OCI-LY3 (cell line): ENCODE data around the gene PSMB9.

Source experiments
- H2AFZ ChIP-seq: fragments of 200-600, 300-600 bp; shearing (Covaris generic); 2 replicates; pipeline ENCODE4 v1.6.0; 2014; ENCODE audit warnings: antibody characterized with exemption, low read depth, low read length
- H3K27ac ChIP-seq: fragments of 200-600, 300-600 bp; sonication (generic); 2 replicates; pipeline ENCODE4 v1.5.1; 2014; ENCODE audit warnings: mild to moderate bottlenecking, low read length, moderate library complexity, mixed read lengths
- H3K27me3 ChIP-seq: fragments of 200-600, 300-600 bp; sonication (generic); 2 replicates; pipeline ENCODE4 v1.6.1; 2014; ENCODE audit warnings: low read depth, low read length, mixed read lengths
- H3K36me3 ChIP-seq: fragments of 200-600, 300-600 bp; sonication (generic); replicated peaks from 2 replicates; pipeline ENCODE3; 2014; ENCODE audit warnings: low read depth, low read length, mixed read lengths
- H3K4me1 ChIP-seq: fragments of 300-600, 200-600 bp; sonication (generic); 2 replicates; pipeline ENCODE4 v1.6.1; 2014; ENCODE audit warnings: low read length, mixed read lengths
- H3K4me2 ChIP-seq: fragments of 200-600, 300-600 bp; sonication (generic); 2 replicates; pipeline ENCODE4 v1.6.1; 2014; ENCODE audit warnings: low read length, mixed read lengths
- H3K4me3 ChIP-seq: fragments of 300-600, 200-600 bp; sonication (generic); 2 replicates; pipeline ENCODE4 v1.5.1; 2014; ENCODE audit warnings: antibody characterized with exemption, mild to moderate bottlenecking, low read length, moderate library complexity
- H3K79me2 ChIP-seq: fragments of 300-600, 200-600 bp; shearing (Covaris generic); 2 replicates; pipeline ENCODE4 v1.6.1; 2014; ENCODE audit warnings: mild to moderate bottlenecking, low read length, mixed read lengths
- H3K9ac ChIP-seq: fragments of 300-600, 200-600 bp; shearing (Covaris generic); 2 replicates; pipeline ENCODE4 v1.6.0; 2014; ENCODE audit warnings: mild to moderate bottlenecking, low read length, moderate library complexity
- H3K9me3 ChIP-seq: fragments of 200-600, 300-600 bp; shearing (Covaris generic); 2 replicates; pipeline ENCODE4 v1.6.1; 2014; ENCODE audit warnings: low read length, mixed read lengths; ENCODE audit not compliant: insufficient read depth
- H4K20me1 ChIP-seq: fragments of 200-600, 300-600 bp; sonication (generic); 2 replicates; pipeline ENCODE4 v1.6.1; 2016; ENCODE audit warnings: low read length, mixed read lengths; ENCODE audit not compliant: insufficient read depth
- CTCF ChIP-seq: fragments of 200-600, 300-600 bp; sonication (generic); IDR thresholded peaks from 2 replicates; pipeline ENCODE4 v1.5.1; 2014; ENCODE audit warnings: antibody characterized with exemption, low read length, low read depth
- EZH2phosphoT487 ChIP-seq: fragments of 200-600 bp; shearing (Covaris generic); IDR thresholded peaks from 2 replicates; pipeline ENCODE4 v1.6.1; 2018; ENCODE audit warnings: antibody characterized with exemption, mixed run types, low read depth

The PSMB9 gene

GRCh38 chr6:32858194-32858593 is 4.2 kb downstream of the PSMB9 start:
- Histone ChIP-seq H3K79me2 (peaks cover 23% of the 10 kb centered on the region), H3K9ac (no peak overlapping the region), H3K4me1 (peaks cover 18% of the 10 kb centered on the region), H3K27me3 (no peaks in the 10 kb centered on the region), H4K20me1 (no peaks in the 10 kb centered on the region), H3K9me3 (no peaks in the 10 kb centered on the region), H2AFZ (no peak overlapping the region), H3K27ac (no peak overlapping the region), H3K36me3 (peaks cover 20% of the 10 kb centered on the region), H3K4me2 (no peak overlapping the region), H3K4me3 (no peak overlapping the region)
- TF ChIP-seq EZH2phosphoT487, result no peak
- no peak for TF ChIP-seq CTCF

GRCh38 chr6:32860674-32861073 is 6.7 kb downstream of the PSMB9 start:
- Histone ChIP-seq H3K4me2 (no peak overlapping the region), H3K27ac (no peak overlapping the region), H4K20me1 (no peaks in the 10 kb centered on the region), H3K9me3 (no peaks in the 10 kb centered on the region), H3K9ac (no peak overlapping the region), H2AFZ (no peak overlapping the region), H3K4me3 (no peak overlapping the region), H3K27me3 (no peaks in the 10 kb centered on the region), H3K79me2 (peaks cover 7% of the 10 kb centered on the region), H3K4me1 (peaks cover 22% of the 10 kb centered on the region), H3K36me3 (peaks cover 20% of the 10 kb centered on the region)
- TF ChIP-seq CTCF (no peak), EZH2phosphoT487 (no peak)

- H3K4me1 ChIP-seq, result peaks cover 40% of the 10 kb centered on the region
- no peak overlapping the region for H2AFZ ChIP-seq
- peaks cover 8% of the 10 kb centered on the region for H3K36me3 ChIP-seq
- H3K79me2 ChIP-seq, result no peaks in the 10 kb centered on the region
- H3K27ac ChIP-seq, result no peak overlapping the region
- H3K4me3 ChIP-seq, result no peak overlapping the region
- no peaks in the 10 kb centered on the region for H3K9me3 ChIP-seq
- no peaks in the 10 kb centered on the region for H3K27me3 ChIP-seq
- no peak overlapping the region for H3K9ac ChIP-seq
- TF ChIP-seq EZH2phosphoT487, result no peak
- TF ChIP-seq CTCF, result no peak
- no peaks in the 10 kb centered on the region for H4K20me1 ChIP-seq
- no peak overlapping the region for H3K4me2 ChIP-seq
Observed at GRCh38 chr6:32862725-32863124, 8.7 kb downstream of the PSMB9 start.

GRCh38 chr6:32865724-32866443 is 11.9 kb downstream of the PSMB9 start:
- H3K27me3 ChIP-seq, result peaks cover 10% of the 10 kb centered on the region
- H3K79me2 ChIP-seq, result no peaks in the 10 kb centered on the region
- H3K9me3 ChIP-seq, result no peaks in the 10 kb centered on the region
- H3K9ac ChIP-seq, result no peak overlapping the region
- no peak for TF ChIP-seq EZH2phosphoT487
- peaks cover 42% of the 10 kb centered on the region for H3K4me1 ChIP-seq
- H3K4me2 ChIP-seq, result peak overlapping the region; percentile 67
- H3K27ac ChIP-seq, result peak overlapping the region; percentile 47
- H3K36me3 ChIP-seq, result no peaks in the 10 kb centered on the region
- H2AFZ ChIP-seq, result no peak overlapping the region
- H4K20me1 ChIP-seq, result no peaks in the 10 kb centered on the region
- H3K4me3 ChIP-seq, result no peak overlapping the region
